PC-3 (cell line): ENCODE results near the gene ROR1. TPM values are rescaled to one million over a fixed set of nuclear protein-coding genes. Genes with fewer than 3 reads are reported as not detected.

Source experiments
- ATAC-seq: fragments of 200-7000 bp; cut with Tn5 transposase; 2 replicates; pipeline ENCODE4 v1.9.1; 2020; ENCODE audit warnings: mild to moderate bottlenecking, moderate library complexity
- BruUV-seq: library from RNA; stranded (reverse); fragments of 400-500 nt; replicated peaks from 2 replicates; lab custom pipeline; 2021; lab: Mats Ljungman, UMichigan
- CTCF ChIA-PET: fragments of 300-600 bp; sonication (Branson Sonifier 250); formaldehyde crosslinking; loops from one replicate; lab custom pipeline; 2022; ENCODE audit warnings: antibody characterized with exemption; lab: Charles Lee
- POLR2A ChIA-PET: fragments of 300-600 bp; sonication (Branson Sonifier 250); formaldehyde crosslinking; loops from one replicate; lab custom pipeline; 2022; ENCODE audit warnings: antibody characterized with exemption; ENCODE audit not compliant: unreplicated experiment; lab: Charles Lee
- DNase-seq: peaks from one replicate; pipeline ENCODE4 v3.0.0-alpha.2; 2015
- H2AFZ ChIP-seq: fragments of 300-600 bp; sonication (generic); 2 replicates; pipeline ENCODE4 v1.6.0; 2016; ENCODE audit warnings: antibody characterized with exemption, low read length
- H3F3A ChIP-seq: fragments of 300-600 bp; sonication (generic); one replicate; pipeline ENCODE4 v1.6.0; 2017; ENCODE audit warnings: antibody characterized with exemption, low read length, control low read depth, mild to moderate bottlenecking; ENCODE audit not compliant: unreplicated experiment
- H3K27ac ChIP-seq: fragments of 300-600 bp; sonication (generic); 2 replicates; pipeline ENCODE4 v1.5.1; 2016; ENCODE audit warnings: mild to moderate bottlenecking, low read length
- H3K27me3 ChIP-seq: fragments of 300-600 bp; sonication (generic); 2 replicates; pipeline ENCODE4 v1.6.1; 2016; ENCODE audit warnings: low read length, mixed read lengths
- H3K36me3 ChIP-seq: fragments of 300-600 bp; sonication (generic); 2 replicates; pipeline ENCODE4 v1.6.1; 2016; ENCODE audit warnings: low read depth, mixed run types, low read length, mixed read lengths
- H3K4me1 ChIP-seq: fragments of 300-600 bp; sonication (generic); 2 replicates; pipeline ENCODE4 v1.5.1; 2016; ENCODE audit warnings: low read length; ENCODE audit not compliant: insufficient read depth
- H3K4me2 ChIP-seq: fragments of 300-600 bp; sonication (generic); 2 replicates; pipeline ENCODE4 v1.6.0; 2016; ENCODE audit warnings: low read length
- H3K4me3 ChIP-seq: fragments of 300-600 bp; sonication (generic); 2 replicates; pipeline ENCODE4 v1.5.1; 2016; ENCODE audit warnings: mild to moderate bottlenecking, low read length, mixed read lengths
- H3K79me2 ChIP-seq: fragments of 300-600 bp; sonication (generic); 2 replicates; pipeline ENCODE4 v1.6.1; 2017; ENCODE audit warnings: low read length, mixed read lengths
- H3K9ac ChIP-seq: fragments of 300-600 bp; sonication (generic); 2 replicates; pipeline ENCODE4 v1.6.0; 2016; ENCODE audit warnings: mild to moderate bottlenecking, low read length
- H3K9me2 ChIP-seq: fragments of 300-600 bp; sonication (generic); replicated peaks from 2 replicates; pipeline ENCODE4 v1.6.1; 2016; ENCODE audit warnings: mixed run types, low read length, mixed read lengths
- H3K9me3 ChIP-seq: fragments of 300-600 bp; sonication (generic); 2 replicates; pipeline ENCODE4 v1.6.1; 2016; ENCODE audit warnings: low read length, mixed read lengths
- H4K20me1 ChIP-seq: fragments of 300-600 bp; sonication (generic); 2 replicates; pipeline ENCODE4 v1.6.1; 2016; ENCODE audit warnings: low read length, mixed read lengths
- CTCF ChIP-seq: fragments of 300-600 bp; sonication (generic); conservative IDR thresholded peaks from 2 replicates; pipeline ENCODE4 v1.5.1; 2017; ENCODE audit warnings: antibody characterized with exemption, low read depth, mild to moderate bottlenecking, low read length
- EZH2 ChIP-seq: fragments of 300-600 bp; sonication (generic); IDR thresholded peaks from one replicate; pipeline ENCODE4 v1.6.1; 2017; ENCODE audit warnings: antibody characterized with exemption, mild to moderate bottlenecking, low read length; ENCODE audit not compliant: unreplicated experiment
- EZH2phosphoT487 ChIP-seq: fragments of 300-600 bp; sonication (generic); IDR thresholded peaks from 2 replicates; pipeline ENCODE4 v1.6.1; 2018; ENCODE audit warnings: mild to moderate bottlenecking, antibody characterized with exemption, low read length, borderline replicate concordance
- intact Hi-C: fragments of 100-400 bp; cut with micrococcal nuclease; formaldehyde crosslinking; loops from 2 replicates; pipeline ENCODE4 v1.9.0; 2023
- total RNA-seq: library from RNA; depleted of rRNA; stranded (reverse); fragments of >200 nt; gene quantifications from 2 replicates; pipeline ENCODE4 v1.2.3, GENCODE V29; 2014

Gene ROR1
- total RNA-seq, 1 experiment from 2014 or later, result 16.5 TPM

GRCh38 chr1:64111787-64112186 is 338.0 kb downstream of the ROR1 start:
- TF ChIP-seq CTCF, result no peak
- no peak for TF ChIP-seq EZH2phosphoT487
- no peak for TF ChIP-seq EZH2
- H3K9ac ChIP-seq, result no peak overlapping the region
- BruUV-seq, result no TSS peak
- no peaks in the 10 kb centered on the region for H4K20me1 ChIP-seq
- no peaks in the 10 kb centered on the region for H3F3A ChIP-seq
- ChIA-PET CTCF (no interaction called here), POLR2A (no interaction called here)
- no peaks in the 10 kb centered on the region for H3K27me3 ChIP-seq
- DNase-seq, result no peak
- no peak for ATAC-seq
- H2AFZ ChIP-seq, result no peak overlapping the region
- no peak overlapping the region for H3K4me2 ChIP-seq
- H3K4me1 ChIP-seq, result peaks cover 10% of the 10 kb centered on the region
- no peak overlapping the region for H3K4me3 ChIP-seq
- no peaks in the 10 kb centered on the region for H3K9me2 ChIP-seq
- no peak overlapping the region for H3K27ac ChIP-seq
- no peaks in the 10 kb centered on the region for H3K79me2 ChIP-seq
- intact Hi-C loops, result no loop called here
- no peaks in the 10 kb centered on the region for H3K9me3 ChIP-seq
- H3K36me3 ChIP-seq, result no peaks in the 10 kb centered on the region

GRCh38 chr1:64112281-64112680 is 338.5 kb downstream of the ROR1 start:
- Histone ChIP-seq H3K79me2 (no peaks in the 10 kb centered on the region), H3K9me2 (no peaks in the 10 kb centered on the region), H4K20me1 (no peaks in the 10 kb centered on the region), H3K36me3 (no peaks in the 10 kb centered on the region), H3K27me3 (no peaks in the 10 kb centered on the region), H3K4me2 (no peak overlapping the region), H3K4me1 (peaks cover 10% of the 10 kb centered on the region), H3F3A (no peaks in the 10 kb centered on the region), H3K9ac (no peak overlapping the region), H3K9me3 (no peaks in the 10 kb centered on the region), H3K4me3 (no peak overlapping the region), H3K27ac (no peak overlapping the region), H2AFZ (no peak overlapping the region)
- no TSS peak for BruUV-seq
- ATAC-seq, result peak; percentile 48; the same call in 1 of the 2 replicates
- POLR2A ChIA-PET, result no interaction called here
- peak; percentile 60 for DNase-seq
- CTCF ChIA-PET, result no interaction called here
- TF ChIP-seq CTCF (no peak), EZH2 (no peak), EZH2phosphoT487 (no peak)
- intact Hi-C loops, result no loop called here

- intact Hi-C loops, result no loop called here
Measured at GRCh38 chr1:64114012-64114525, 340.3 kb downstream of the ROR1 start.

More at GRCh38 chr1:64114012-64114525, 340.3 kb downstream of the ROR1 start:
- no peaks in the 10 kb centered on the region for H3K9me2 ChIP-seq
- no peak for ATAC-seq
- peaks cover 10% of the 10 kb centered on the region for H3K4me1 ChIP-seq
- POLR2A ChIA-PET, result no interaction called here
- no peak overlapping the region for H3K9ac ChIP-seq
- H3F3A ChIP-seq, result no peaks in the 10 kb centered on the region
- no peaks in the 10 kb centered on the region for H3K9me3 ChIP-seq
- no peak overlapping the region for H3K27ac ChIP-seq
- BruUV-seq, result no TSS peak
- no peak overlapping the region for H3K4me3 ChIP-seq
- no peak overlapping the region for H2AFZ ChIP-seq
- no peaks in the 10 kb centered on the region for H3K36me3 ChIP-seq
- TF ChIP-seq EZH2 (no peak), EZH2phosphoT487 (no peak), CTCF (no peak)
- no peak overlapping the region for H3K4me2 ChIP-seq
- DNase-seq, result no peak
- no peaks in the 10 kb centered on the region for H3K27me3 ChIP-seq
- no peaks in the 10 kb centered on the region for H4K20me1 ChIP-seq
- CTCF ChIA-PET, result no interaction called here
- H3K79me2 ChIP-seq, result no peaks in the 10 kb centered on the region
